Calu3 (cell line): ENCODE data around the gene IMMP2L. TPM values are rescaled to one million over a fixed set of nuclear protein-coding genes. Genes with fewer than 3 reads are reported as not detected.
"Not testable (repeated sequence)": the region's sequence is repeated elsewhere in the genome, so short reads cannot be mapped to it uniquely, and the experiment has no call there.

Source experiments
- Bru-seq: library from RNA; stranded (reverse); fragments of 400-500 nt; gene quantifications from one replicate; lab custom pipeline; 2021; lab: Mats Ljungman, UMichigan
- BruChase-seq, 2 experiments: library from RNA; stranded (reverse); fragments of 400-500 nt; gene quantifications; one replicate each; lab custom pipeline; 2021; lab: Mats Ljungman, UMichigan
- BruUV-seq: library from RNA; stranded (reverse); fragments of 400-500 nt; replicated peaks from 2 replicates; lab custom pipeline; 2021; lab: Mats Ljungman, UMichigan
- CTCF ChIA-PET: fragments of 300-600 bp; sonication (Branson Sonifier 250); formaldehyde crosslinking; loops from one replicate; lab custom pipeline; 2022; ENCODE audit warnings: antibody characterized with exemption; lab: Charles Lee
- DNase-seq: peaks from one replicate; pipeline ENCODE4 v3.0.0; 2022
- H3K27ac Mint-ChIP-seq: one replicate; pipeline ENCODE4 v1.8.0; 2022; ENCODE audit warnings: mixed read lengths; ENCODE audit not compliant: unreplicated experiment
- H3K27me3 Mint-ChIP-seq: one replicate; pipeline ENCODE4 v1.8.0; 2022; ENCODE audit warnings: mixed read lengths; ENCODE audit not compliant: unreplicated experiment
- H3K36me3 Mint-ChIP-seq: one replicate; pipeline ENCODE4 v1.8.0; 2022; ENCODE audit warnings: mild to moderate bottlenecking, moderate library complexity, mixed read lengths; ENCODE audit not compliant: insufficient read depth, unreplicated experiment
- H3K4me1 Mint-ChIP-seq: one replicate; pipeline ENCODE4 v1.8.0; 2022; ENCODE audit warnings: mild to moderate bottlenecking, low read depth, mixed read lengths; ENCODE audit not compliant: unreplicated experiment
- H3K4me3 Mint-ChIP-seq: one replicate; pipeline ENCODE4 v1.8.0; 2022; ENCODE audit warnings: mild to moderate bottlenecking, low read depth, moderate library complexity, mixed read lengths; ENCODE audit not compliant: unreplicated experiment
- H3K9me3 Mint-ChIP-seq: one replicate; pipeline ENCODE4 v1.8.0; 2022; ENCODE audit warnings: low read depth, mixed read lengths; ENCODE audit not compliant: unreplicated experiment
- CTCF ChIP-seq: fragments of 200-600 bp; IDR thresholded peaks from one replicate; pipeline ENCODE4 v1.8.0; 2022; ENCODE audit warnings: antibody characterized with exemption; ENCODE audit not compliant: unreplicated experiment
- intact Hi-C: fragments of 100-400 bp; cut with micrococcal nuclease; formaldehyde crosslinking; loops from one replicate; pipeline ENCODE4 v1.10.0; 2022; ENCODE audit not compliant: unreplicated experiment
- long read RNA-seq: library from polyadenylated mRNA; stranded (forward); transcript quantifications from one replicate; pipeline ENCODE4 v2.0.0, GENCODE V29; 2022
- total RNA-seq: library from RNA; stranded (reverse); gene quantifications from 2 replicates; pipeline ENCODE4 v1.2.3, GENCODE V29; 2022

IMMP2L gene
- 28.6 and 38.8 TPM in 2 replicates for total RNA-seq
- Bru-seq, nascent RNA: percentile 70 among the genes with signal in this experiment
- percentile 87 among the genes with signal in this experiment for BruChase-seq, experiment 1, labeled RNA remaining after a 6-hour chase
- percentile 89 among the genes with signal in this experiment for BruChase-seq, experiment 2, labeled RNA remaining after a 2-hour chase
- long read RNA-seq, partial matches to known transcripts: 0 of 4 reads
- long read RNA-seq, other reads (novel, unspliced or antisense): 4 of 4 reads

DNA sequence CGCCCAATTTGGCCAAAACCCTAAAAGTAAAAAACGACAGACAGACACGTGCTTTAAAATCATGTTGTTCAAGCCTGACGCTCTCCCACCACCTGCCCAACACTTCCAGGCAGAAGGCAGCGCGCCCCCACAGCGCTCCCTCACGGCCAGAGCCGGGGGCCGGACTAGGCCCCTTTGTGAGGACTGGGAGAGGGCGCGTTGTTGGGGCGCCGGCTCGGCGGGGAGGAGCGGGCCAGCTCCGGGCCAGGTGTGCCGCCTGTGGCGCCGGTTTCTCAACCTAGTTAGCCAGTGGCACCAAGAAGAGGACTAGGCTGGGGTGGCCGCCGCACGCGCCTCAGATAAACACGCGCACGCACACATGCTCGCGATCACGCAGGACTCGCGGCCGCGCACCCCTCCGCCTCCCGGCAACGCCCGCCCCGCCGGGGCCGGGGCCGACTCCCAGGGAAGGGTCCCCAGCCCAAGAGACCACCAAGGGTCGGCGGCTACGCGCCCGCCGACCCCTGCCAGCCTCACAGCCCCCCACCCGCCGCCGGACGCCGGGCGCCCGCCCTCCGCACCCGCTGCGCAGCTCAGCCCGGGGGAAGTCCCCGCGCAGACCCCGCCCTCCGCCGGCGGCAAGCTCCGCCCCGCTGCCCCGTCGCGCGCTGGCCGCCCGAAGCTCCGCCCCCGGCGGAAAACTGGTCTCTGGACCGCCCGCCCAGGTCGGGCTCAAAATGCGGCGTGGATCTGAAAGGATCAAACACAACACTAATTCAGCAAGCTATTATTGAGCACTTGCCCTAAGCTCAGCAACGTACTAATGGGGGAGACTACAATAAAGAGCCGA is at the start of gene IMMP2L:
Gene IMMP2L, minus strand, starts transcription at position 589 of the 829 bp plus-strand sequence.
- peaks cover 17% of the 10 kb centered on the region for H3K36me3 Mint-ChIP-seq
- H3K4me3 Mint-ChIP-seq: peak within 1 kb of the TSS; percentile 84
- no TSS peak for BruUV-seq
- H3K9me3 Mint-ChIP-seq: no peaks in the 10 kb centered on the region
- no peak for TF ChIP-seq CTCF
- CTCF ChIA-PET: interaction anchor here (0.6 to 0.9 kb wide), 2 partner anchors 18 to 77 kb away, joined by 4 to 6 read pairs; no protein-coding TSS in a partner anchor
- intact Hi-C loops: loop anchor here (1.0 to 5.0 kb wide), 2 partner anchors 45 to 460 kb away; no protein-coding TSS in a partner anchor
- peak within 1 kb of the TSS; percentile 85 for H3K27ac Mint-ChIP-seq
- H3K27me3 Mint-ChIP-seq: no peaks in the 10 kb centered on the region
- peak; percentile 94 for DNase-seq
- H3K4me1 Mint-ChIP-seq: no peaks in the 10 kb centered on the region

DNA sequence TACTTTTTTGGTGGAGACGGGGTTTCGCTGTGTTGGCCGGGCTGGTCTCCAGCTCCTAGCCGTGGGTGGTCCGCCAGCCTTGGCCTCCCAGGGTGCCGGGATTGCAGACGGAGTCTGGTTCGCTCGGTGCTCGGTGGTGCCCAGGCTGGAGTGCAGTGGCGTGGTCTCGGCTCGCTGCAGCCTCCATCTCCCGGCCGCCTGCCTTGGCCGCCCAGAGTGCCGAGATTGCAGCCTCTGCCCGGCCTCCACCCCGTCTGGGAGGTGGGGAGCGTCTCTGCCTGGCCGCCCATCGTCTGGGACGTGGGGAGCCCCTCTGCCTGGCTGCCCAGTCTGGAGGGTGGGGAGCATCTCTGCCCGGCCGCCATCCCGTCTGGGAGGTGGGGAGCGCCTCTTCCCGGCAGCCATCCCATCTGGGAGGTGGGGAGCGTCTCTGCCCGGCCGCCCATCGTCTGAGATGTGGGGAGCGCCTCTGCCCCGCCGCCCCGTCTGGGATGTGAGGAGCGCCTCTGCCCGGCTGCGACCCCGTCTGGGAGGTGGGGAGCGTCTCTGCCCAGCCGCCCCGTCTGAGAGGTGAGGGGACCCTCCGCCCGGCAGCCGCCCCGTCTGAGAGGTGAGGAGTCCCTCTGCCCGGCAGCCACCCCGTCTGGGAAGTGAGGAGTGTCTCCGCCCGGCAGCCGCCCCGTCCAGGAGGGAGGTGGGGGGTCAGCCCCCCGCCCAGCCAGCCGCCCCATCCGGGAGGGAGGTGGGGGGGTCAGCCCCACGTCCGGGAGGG is 47.4 kb upstream of the IMMP2L start:
- CTCF ChIA-PET, H3K9me3 Mint-ChIP-seq, H3K4me3 Mint-ChIP-seq, H3K27me3 Mint-ChIP-seq, intact Hi-C loops, H3K4me1 Mint-ChIP-seq, H3K36me3 Mint-ChIP-seq, H3K27ac Mint-ChIP-seq, BruUV-seq, DNase-seq: not testable (repeated sequence)

GRCh38 chr7:111607621-111608020 is 45.3 kb upstream of the IMMP2L start:
- intact Hi-C loops: no loop called here
- no peak overlapping the region for H3K4me3 Mint-ChIP-seq

GRCh38 chr7:111605246-111605645 is 43.0 kb upstream of the IMMP2L start:
- H3K27ac Mint-ChIP-seq: no peak overlapping the region
- intact Hi-C loops: no loop called here

More at GRCh38 chr7:111607621-111608020, 45.3 kb upstream of the IMMP2L start:
- no peak for DNase-seq
- CTCF ChIA-PET: interaction anchor here (0.6 kb wide), 1 partner anchor 29 kb away, joined by 4 read pairs; no protein-coding TSS in a partner anchor
- Mint-ChIP-seq H3K9me3 (no peaks in the 10 kb centered on the region), H3K36me3 (no peaks in the 10 kb centered on the region), H3K27ac (no peak overlapping the region), H3K27me3 (no peaks in the 10 kb centered on the region), H3K4me1 (peaks cover 8% of the 10 kb centered on the region)
- no TSS peak for BruUV-seq
- no peak for TF ChIP-seq CTCF

More at GRCh38 chr7:111605246-111605645, 43.0 kb upstream of the IMMP2L start:
- Mint-ChIP-seq H3K4me1 (peaks cover 8% of the 10 kb centered on the region), H3K36me3 (no peaks in the 10 kb centered on the region), H3K27me3 (no peaks in the 10 kb centered on the region), H3K4me3 (no peak overlapping the region), H3K9me3 (peaks cover 3% of the 10 kb centered on the region)
- CTCF ChIA-PET: no interaction called here
- no peak for TF ChIP-seq CTCF
- DNase-seq: no peak
- BruUV-seq: no TSS peak
